ENCODE measurements around the gene SRGAP3.

DNA sequence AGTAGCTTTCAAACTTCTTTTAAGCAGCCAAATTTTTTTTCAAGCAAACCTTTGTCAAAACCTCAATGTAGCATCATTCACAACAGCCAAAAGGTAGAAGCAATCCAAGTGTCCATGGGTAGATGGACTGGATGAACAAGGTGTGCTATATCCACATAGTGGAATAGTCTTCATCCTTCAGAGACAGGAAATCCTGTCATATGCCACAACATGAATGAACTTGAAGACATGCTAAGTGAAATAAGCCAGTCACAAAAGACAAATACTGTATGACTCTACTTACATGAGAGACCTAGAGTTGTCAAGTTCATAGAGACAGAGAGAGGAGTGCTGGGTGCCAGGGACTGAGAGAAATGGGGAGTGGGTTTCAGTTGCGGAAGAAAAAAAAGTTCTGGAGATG is 87.6 kb downstream of the SRGAP3 start:
- TF ChIP-seq, protein P1, sequence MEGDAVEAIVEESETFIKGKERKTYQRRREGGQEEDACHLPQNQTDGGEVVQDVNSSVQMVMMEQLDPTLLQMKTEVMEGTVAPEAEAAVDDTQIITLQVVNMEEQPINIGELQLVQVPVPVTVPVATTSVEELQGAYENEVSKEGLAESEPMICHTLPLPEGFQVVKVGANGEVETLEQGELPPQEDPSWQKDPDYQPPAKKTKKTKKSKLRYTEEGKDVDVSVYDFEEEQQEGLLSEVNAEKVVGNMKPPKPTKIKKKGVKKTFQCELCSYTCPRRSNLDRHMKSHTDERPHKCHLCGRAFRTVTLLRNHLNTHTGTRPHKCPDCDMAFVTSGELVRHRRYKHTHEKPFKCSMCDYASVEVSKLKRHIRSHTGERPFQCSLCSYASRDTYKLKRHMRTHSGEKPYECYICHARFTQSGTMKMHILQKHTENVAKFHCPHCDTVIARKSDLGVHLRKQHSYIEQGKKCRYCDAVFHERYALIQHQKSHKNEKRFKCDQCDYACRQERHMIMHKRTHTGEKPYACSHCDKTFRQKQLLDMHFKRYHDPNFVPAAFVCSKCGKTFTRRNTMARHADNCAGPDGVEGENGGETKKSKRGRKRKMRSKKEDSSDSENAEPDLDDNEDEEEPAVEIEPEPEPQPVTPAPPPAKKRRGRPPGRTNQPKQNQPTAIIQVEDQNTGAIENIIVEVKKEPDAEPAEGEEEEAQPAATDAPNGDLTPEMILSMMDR (IDR thresholded peaks at IDR 0.05): no peak
- no peak for TF ChIP-seq POLR2A (IDR thresholded peaks at IDR 0.05)
- no peak for TF ChIP-seq EP300 (IDR thresholded peaks at IDR 0.05)
- no peak for TF ChIP-seq POLR2AphosphoS5 (IDR thresholded peaks at IDR 0.05)
